ENCODE data around the gene LGALS13.
"Not testable (repeated sequence)": the region's sequence is repeated elsewhere in the genome, so short reads cannot be mapped to it uniquely, and the experiment has no call there.

LGALS13 gene

GRCh38 chr19:39627631-39628030 is 25.3 kb downstream of the LGALS13 start:
- not testable (repeated sequence) for DNase-seq

- no peak for DNase-seq
These were observed 28.9 kb downstream of the LGALS13 start for GRCh38 chr19:39631178-39631577.

- no peak for DNase-seq
These were observed 29.3 kb downstream of the LGALS13 start for GRCh38 chr19:39631626-39632025.

GRCh38 chr19:39637891-39638290 is 35.6 kb downstream of the LGALS13 start:
- no peak for DNase-seq

GRCh38 chr19:39641773-39642172 is 39.4 kb downstream of the LGALS13 start:
- DNase-seq: no peak

GRCh38 chr19:39643591-39643990 is 41.3 kb downstream of the LGALS13 start:
- DNase-seq: no peak

- no peak for DNase-seq
These were observed 43.6 kb downstream of the LGALS13 start for GRCh38 chr19:39645800-39646411.

- DNase-seq: no peak
These were observed 45.6 kb downstream of the LGALS13 start for GRCh38 chr19:39647918-39648317.

- DNase-seq: no peak
These were observed 53.3 kb downstream of the LGALS13 start, which contains the start of gene LGALS16 for GRCh38 chr19:39655613-39656012. TSS of gene LGALS16 (plus strand) at chr19:39655913. CDS start at chr19:39655962, 49 bp downstream.

All from activated CD8-positive, alpha-beta memory T cell treated with anti-CD3 and anti-CD28 coated beads for 24 hours (primary cell).